GM19324 (cell line): ENCODE data around the gene GPR75.

Source experiments
- ATAC-seq: cut with Tn5 transposase; IDR thresholded peaks from one replicate; pipeline ENCODE4 v1.9.1; 2021; ENCODE audit warnings: mild to moderate bottlenecking, moderate library complexity; ENCODE audit not compliant: unreplicated experiment, low FRiP score

Gene GPR75

GRCh38 chr2:53859206-53860181, at the start of gene GPR75:
Gene GPR75 (minus strand): TSS chr2:53859967. CDS start chr2:53854756, 5,211 bp downstream.
- no peak for ATAC-seq

- no peak for ATAC-seq
These were observed 47.8 kb upstream of the GPR75 start for GRCh38 chr2:53907582-53907981.

- no peak for ATAC-seq
These were observed 45.6 kb upstream of the GPR75 start for GRCh38 chr2:53905396-53905795.

- no peak for ATAC-seq
These were observed 43.2 kb upstream of the GPR75 start for GRCh38 chr2:53903011-53903410.

- ATAC-seq: no peak
These were observed 41.4 kb upstream of the GPR75 start for GRCh38 chr2:53901192-53901591.

GRCh38 chr2:53896864-53897263, 37.1 kb upstream of the GPR75 start:
- ATAC-seq: no peak

- no peak for ATAC-seq
These were observed 26.9 kb upstream of the GPR75 start for GRCh38 chr2:53886406-53887280.

GRCh38 chr2:53884883-53885282, 25.1 kb upstream of the GPR75 start:
- ATAC-seq: no peak

GRCh38 chr2:53881986-53882385, 22.2 kb upstream of the GPR75 start:
- ATAC-seq: no peak

GRCh38 chr2:53881360-53881759, 21.6 kb upstream of the GPR75 start:
- ATAC-seq: no peak

GRCh38 chr2:53880756-53881155, 21.0 kb upstream of the GPR75 start:
- ATAC-seq: no peak

GRCh38 chr2:53877556-53877955, 17.8 kb upstream of the GPR75 start:
- ATAC-seq: no peak

GRCh38 chr2:53877112-53877511, 17.3 kb upstream of the GPR75 start:
- no peak for ATAC-seq

- ATAC-seq: no peak
These were observed 14.7 kb upstream of the GPR75 start for GRCh38 chr2:53874401-53874950.

- ATAC-seq: no peak
These were observed 8.0 kb upstream of the GPR75 start for GRCh38 chr2:53867773-53868172.

GRCh38 chr2:53867169-53867568, 7.4 kb upstream of the GPR75 start:
- ATAC-seq: no peak

- no peak for ATAC-seq
These were observed 6.2 kb upstream of the GPR75 start for GRCh38 chr2:53865962-53866361.

- no peak for ATAC-seq
These were observed 5.5 kb upstream of the GPR75 start for GRCh38 chr2:53865264-53865663.

GRCh38 chr2:53863538-53864227, 3.9 kb upstream of the GPR75 start:
- ATAC-seq: no peak

- ATAC-seq: no peak
These were observed 2.1 kb upstream of the GPR75 start for GRCh38 chr2:53861824-53862223.
